IMR-90 (cell line): ENCODE measurements around the gene KRTAP10-6. TPM values are rescaled to one million over a fixed set of nuclear protein-coding genes. Genes with fewer than 3 reads are reported as not detected.

Experiments
- ATAC-seq: fragments of 200-7000 bp; cut with Tn5 transposase; 2 replicates; pipeline ENCODE4 v1.9.1; 2020; ENCODE audit warnings: low read depth, mild to moderate bottlenecking, moderate library complexity
- BruUV-seq: library from RNA; stranded (reverse); fragments of 400-500 nt; replicated peaks from 2 replicates; lab custom pipeline; 2021; lab: Mats Ljungman, UMichigan
- CTCF ChIA-PET: fragments of 300-600 bp; formaldehyde crosslinking; extraction: SDS; loops from one replicate; lab custom pipeline; 2021; ENCODE audit warnings: antibody characterized with exemption; lab: Yijun Ruan, JAX
- POLR2A ChIA-PET: fragments of 300-600 bp; sonication (Branson Sonifier 250); formaldehyde crosslinking; loops from one replicate; lab custom pipeline; 2022; ENCODE audit warnings: antibody characterized with exemption; ENCODE audit not compliant: unreplicated experiment; lab: Charles Lee
- DNase-seq: peaks from one replicate; pipeline ENCODE4 v3.0.0; 2013
- H2AFZ ChIP-seq: replicated peaks from 2 replicates; pipeline ENCODE3; 2013; ENCODE audit warnings: low read length, mild to moderate bottlenecking; ENCODE audit not compliant: poor library complexity
- H2AK5ac ChIP-seq: 2 replicates; pipeline ENCODE4 v1.6.1; 2013; ENCODE audit warnings: low read depth, low read length, inconsistent platforms
- H2AK9ac ChIP-seq: replicated peaks from 2 replicates; pipeline ENCODE3; 2013; ENCODE audit warnings: mild to moderate bottlenecking, low read depth, low read length, moderate library complexity; ENCODE audit not compliant: poor library complexity
- H2BK120ac ChIP-seq: 2 replicates; pipeline ENCODE4 v1.6.1; 2013; ENCODE audit warnings: low read depth, low read length, inconsistent platforms
- H2BK15ac ChIP-seq: 3 replicates; pipeline ENCODE4 v1.6.1; 2013; ENCODE audit warnings: low read depth, low read length, inconsistent platforms
- H2BK20ac ChIP-seq: 2 replicates; pipeline ENCODE4 v1.6.1; 2013; ENCODE audit warnings: low read depth, mild to moderate bottlenecking, inconsistent platforms, low read length, moderate library complexity
- H2BK5ac ChIP-seq: 2 replicates; pipeline ENCODE4 v1.6.1; 2013; ENCODE audit warnings: mild to moderate bottlenecking, low read depth, low read length, inconsistent platforms; ENCODE audit not compliant: poor library complexity, severe bottlenecking
- H3K14ac ChIP-seq: replicated peaks from 2 replicates; pipeline ENCODE4 v1.6.1; 2013; ENCODE audit warnings: low read depth, low read length, inconsistent platforms
- H3K18ac ChIP-seq: 2 replicates; pipeline ENCODE4 v1.6.1; 2013; ENCODE audit warnings: low read depth, low read length, control low read depth
- H3K23ac ChIP-seq: 2 replicates; pipeline ENCODE4 v1.6.1; 2013; ENCODE audit warnings: low read depth, low read length, inconsistent platforms
- H3K27ac ChIP-seq: 2 replicates; pipeline ENCODE4 v1.5.1; 2013; ENCODE audit warnings: mild to moderate bottlenecking, control low read depth, low read length; ENCODE audit not compliant: insufficient read depth
- H3K27me3 ChIP-seq: 2 replicates; pipeline ENCODE4 v1.6.1; 2013; ENCODE audit warnings: low read length; ENCODE audit not compliant: control insufficient read depth, insufficient read depth
- H3K36me3 ChIP-seq: 2 replicates; pipeline ENCODE4 v1.6.1; 2013; ENCODE audit warnings: low read length, mixed read lengths; ENCODE audit not compliant: control insufficient read depth, insufficient read depth
- H3K4ac ChIP-seq: 2 replicates; pipeline ENCODE4 v1.6.1; 2013; ENCODE audit warnings: low read depth, low read length, inconsistent platforms
- H3K4me1 ChIP-seq: 2 replicates; pipeline ENCODE4 v1.6.1; 2013; ENCODE audit warnings: low read length, mixed read lengths; ENCODE audit not compliant: control insufficient read depth, insufficient read depth
- H3K4me2 ChIP-seq: 2 replicates; pipeline ENCODE4 v1.6.1; 2013; ENCODE audit warnings: low read depth, mild to moderate bottlenecking, control low read depth, low read length, moderate library complexity
- H3K4me3 ChIP-seq: 2 replicates; pipeline ENCODE4 v1.5.1; 2013; ENCODE audit warnings: low read depth, mild to moderate bottlenecking, control low read depth, low read length, moderate library complexity; ENCODE audit not compliant: insufficient read depth
- H3K56ac ChIP-seq: 2 replicates; pipeline ENCODE4 v1.6.1; 2013; ENCODE audit warnings: low read length, inconsistent platforms; ENCODE audit not compliant: insufficient read depth; ENCODE audit errors: extremely low read depth
- H3K79me1 ChIP-seq, 2 experiments: 2 replicates each; pipeline ENCODE4 v1.6.1; 2013; ENCODE audit warnings: low read length in 2 of 2, inconsistent platforms in 1 of 2, low read depth in 1 of 2
- H3K9ac ChIP-seq: 2 replicates; pipeline ENCODE4 v1.6.1; 2013; ENCODE audit warnings: low read depth, low read length, control low read depth
- H3K9me1 ChIP-seq: 2 replicates; pipeline ENCODE4 v1.6.1; 2013; ENCODE audit warnings: low read length, inconsistent platforms; ENCODE audit not compliant: insufficient read depth
- H3K9me3 ChIP-seq: 2 replicates; pipeline ENCODE4 v1.6.1; 2013; ENCODE audit warnings: low read length; ENCODE audit not compliant: control insufficient read depth, insufficient read depth
- H4K20me1 ChIP-seq: 2 replicates; pipeline ENCODE4 v1.6.1; 2013; ENCODE audit warnings: low read length, inconsistent platforms; ENCODE audit not compliant: insufficient read depth
- H4K5ac ChIP-seq: 2 replicates; pipeline ENCODE4 v1.6.1; 2013; ENCODE audit warnings: mild to moderate bottlenecking, low read depth, low read length, control low read depth
- H4K8ac ChIP-seq, 2 experiments: 2 replicates each; pipeline ENCODE4 v1.6.1; 2013; ENCODE audit warnings: low read depth in 2 of 2, low read length in 2 of 2, control low read depth in 1 of 2, inconsistent platforms in 1 of 2
- H4K91ac ChIP-seq: 2 replicates; pipeline ENCODE4 v1.6.1; 2013; ENCODE audit warnings: low read depth, low read length, inconsistent platforms; ENCODE audit not compliant: insufficient read depth
- BHLHE40 ChIP-seq: fragments of 150-350 bp; IDR thresholded peaks from 2 replicates; pipeline ENCODE4 v1.6.1; 2016; ENCODE audit warnings: mild to moderate bottlenecking, low read depth, low read length
- CEBPB ChIP-seq: IDR thresholded peaks from 2 replicates; pipeline ENCODE4 v1.6.1; 2012; ENCODE audit warnings: low read depth, low read length, improper control_type of control experiment
- CHD1 ChIP-seq: IDR thresholded peaks from 2 replicates; pipeline ENCODE4 v1.6.1; 2012; ENCODE audit warnings: low read depth, low read length, improper control_type of control experiment
- CTCF ChIP-seq: conservative IDR thresholded peaks from 2 replicates; pipeline ENCODE4 v1.5.1; 2012; ENCODE audit warnings: mild to moderate bottlenecking, low read depth, low read length, improper control_type of control experiment
- FOS ChIP-seq: fragments of 150-350 bp; IDR thresholded peaks from 2 replicates; pipeline ENCODE4 v1.6.1; 2016; ENCODE audit warnings: low read depth, low read length
- MAFK ChIP-seq: IDR thresholded peaks from 2 replicates; pipeline ENCODE4 v1.6.1; 2012; ENCODE audit warnings: low read depth, low read length, improper control_type of control experiment
- MAZ ChIP-seq: IDR thresholded peaks from 2 replicates; pipeline ENCODE4 v1.6.1; 2012; ENCODE audit warnings: low read depth, mild to moderate bottlenecking, low read length, improper control_type of control experiment, moderate library complexity, borderline replicate concordance
- RAD21 ChIP-seq: IDR thresholded peaks from 2 replicates; pipeline ENCODE4 v1.6.1; 2012; ENCODE audit warnings: low read length, improper control_type of control experiment
- RFX5 ChIP-seq: IDR thresholded peaks from 2 replicates; pipeline ENCODE4 v1.8.0; 2012; ENCODE audit warnings: low read depth, mild to moderate bottlenecking, low read length, moderate library complexity
- SMC3 ChIP-seq: fragments of 150-350 bp; IDR thresholded peaks from 2 replicates; pipeline ENCODE4 v1.6.1; 2016; ENCODE audit warnings: low read depth, mild to moderate bottlenecking, antibody characterized with exemption, low read length, moderate library complexity
- USF2 ChIP-seq: fragments of 150-350 bp; IDR thresholded peaks from 2 replicates; pipeline ENCODE4 v1.6.1; 2017; ENCODE audit warnings: mild to moderate bottlenecking, antibody characterized with exemption, low read length, low read depth
- WGBS, 2 experiments: methylation state at CpG; one replicate each; pipeline versions ENCODE4 v1.1.5 to v1.1.7; 2013; ENCODE audit warnings: missing lambda C conversion rate in 2 of 2; ENCODE audit not compliant: insufficient read length in 1 of 2; ENCODE audit errors: extremely low coverage in 2 of 2; 5-methylcytosine and 5-hydroxymethylcytosine counted together
- dilution Hi-C: fragments of 300-500 bp; cut with HindIII; formaldehyde crosslinking; loops from one replicate; pipeline ENCODE4 v1.14.3; 2018; ENCODE audit warnings: low sequenced_read_pairs; ENCODE audit not compliant: unreplicated experiment
- in situ Hi-C: fragments of 300-500 bp; cut with MboI; formaldehyde crosslinking; loops from 3 replicates; pipeline ENCODE4 v1.14.3; 2019; ENCODE audit warnings: low sequenced_read_pairs, inconsistent platforms, mixed read lengths
- intact Hi-C: fragments of 100-400 bp; cut with micrococcal nuclease; formaldehyde crosslinking; loops from 2 replicates; pipeline ENCODE4 v1.10.0; 2022
- polyA plus RNA-seq, 3 experiments: library from polyadenylated mRNA; depleted of rRNA; stranded (reverse); fragments of >200 nt; gene quantifications; 2 replicates each; pipeline ENCODE4 v1.2.3, GENCODE V29; 2012; ENCODE audit warnings: low replicate concordance in 1 of 3
- total RNA-seq: library from RNA; depleted of rRNA; stranded (reverse); fragments of >200 nt; gene quantifications from 2 replicates; pipeline ENCODE4 v1.2.3, GENCODE V29; 2012
- TF ChIP-seq, protein P1 (sequence below): fragments of 150-350 bp; IDR thresholded peaks from 2 replicates; pipeline ENCODE4 v1.6.1; 2016; ENCODE audit warnings: low read depth, mild to moderate bottlenecking, low read length, moderate library complexity, borderline replicate concordance

The KRTAP10-6 gene
- total and polyA plus RNA-seq, 2 of the 4 experiments (the other 2 are of a cell fraction), result not detected

GRCh38 chr21:44579833-44580144 is 12.5 kb downstream of the KRTAP10-6 start:
- Histone ChIP-seq H3K23ac (no peak overlapping the region), H3K9ac (no peak overlapping the region), H3K4me2 (no peak overlapping the region), H3K9me1 (no peaks in the 10 kb centered on the region), H2BK20ac (no peak overlapping the region), H3K27me3 (no peaks in the 10 kb centered on the region; the same call in 1 of the 2 replicates), H4K91ac (no peak overlapping the region), H3K4me1 (no peaks in the 10 kb centered on the region), H2BK5ac (no peak overlapping the region), H3K14ac (no peak overlapping the region), H4K8ac (no peak overlapping the region), H3K56ac (no peak overlapping the region), H3K18ac (no peak overlapping the region), H2BK15ac (no peak overlapping the region), H2BK120ac (no peak overlapping the region), H3K36me3 (no peaks in the 10 kb centered on the region), H3K9me3 (peaks cover 11% of the 10 kb centered on the region), H4K5ac (no peak overlapping the region), H2AK9ac (no peak overlapping the region), H4K20me1 (no peaks in the 10 kb centered on the region), H2AK5ac (no peak overlapping the region), H2AFZ (no peak overlapping the region), H3K4me3 (no peak overlapping the region), H3K79me1 (no peaks in the 10 kb centered on the region), H3K4ac (no peak overlapping the region), H3K27ac (no peak overlapping the region)
- CTCF ChIA-PET, result no interaction called here
- POLR2A ChIA-PET, result no interaction called here
- in situ Hi-C loops, result no loop called here
- BruUV-seq, result no TSS peak
- TF ChIP-seq MAZ (no peak), USF2 (no peak), FOS (no peak), CTCF (no peak), CHD1 (no peak), CEBPB (no peak), RFX5 (no peak), MAFK (no peak), SMC3 (no peak), RAD21 (no peak), BHLHE40 (no peak)
- TF ChIP-seq, protein P1, sequence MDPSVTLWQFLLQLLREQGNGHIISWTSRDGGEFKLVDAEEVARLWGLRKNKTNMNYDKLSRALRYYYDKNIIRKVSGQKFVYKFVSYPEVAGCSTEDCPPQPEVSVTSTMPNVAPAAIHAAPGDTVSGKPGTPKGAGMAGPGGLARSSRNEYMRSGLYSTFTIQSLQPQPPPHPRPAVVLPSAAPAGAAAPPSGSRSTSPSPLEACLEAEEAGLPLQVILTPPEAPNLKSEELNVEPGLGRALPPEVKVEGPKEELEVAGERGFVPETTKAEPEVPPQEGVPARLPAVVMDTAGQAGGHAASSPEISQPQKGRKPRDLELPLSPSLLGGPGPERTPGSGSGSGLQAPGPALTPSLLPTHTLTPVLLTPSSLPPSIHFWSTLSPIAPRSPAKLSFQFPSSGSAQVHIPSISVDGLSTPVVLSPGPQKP, result no peak
- dilution Hi-C loops, result no loop called here
- intact Hi-C loops, result no loop called here
- no peak for DNase-seq
- no peak for ATAC-seq
- WGBS, 2 experiments, result 42% methylated on average over 4 of the region's 7 CpGs; no CpG with 5 or more reads in 1 of the 2 experiments
